OCI-LY3 (cell line): ENCODE data around the gene SYCP1.

Experiments
- CTCF ChIP-seq: fragments of 200-600, 300-600 bp; sonication (generic); IDR thresholded peaks from 2 replicates; pipeline ENCODE4 v1.5.1; 2014; ENCODE audit warnings: antibody characterized with exemption, low read length, low read depth
- EZH2phosphoT487 ChIP-seq: fragments of 200-600 bp; shearing (Covaris generic); IDR thresholded peaks from 2 replicates; pipeline ENCODE4 v1.6.1; 2018; ENCODE audit warnings: antibody characterized with exemption, mixed run types, low read depth

GRCh38 chr1:115013792-115014191 is 159.1 kb downstream of the SYCP1 start:
- no peak for TF ChIP-seq CTCF
- TF ChIP-seq EZH2phosphoT487 = no peak
